Karpas-422 (cell line): ENCODE data around the gene CHN2. TPM values are rescaled to one million over a fixed set of nuclear protein-coding genes. Genes with fewer than 3 reads are reported as not detected.

Experiments used
- DNase-seq: peaks from one replicate; pipeline ENCODE4 v3.0.0-alpha.2; 2015
- H2AFZ ChIP-seq: fragments of 200-600 bp; sonication (generic); 2 replicates; pipeline ENCODE4 v1.6.1; 2014; ENCODE audit warnings: antibody characterized with exemption, low read length, mixed read lengths
- H3K27ac ChIP-seq: fragments of 200-600 bp; sonication (generic); 2 replicates; pipeline ENCODE4 v1.5.1; 2014; ENCODE audit warnings: mild to moderate bottlenecking, low read length, moderate library complexity
- H3K27me3 ChIP-seq: fragments of 200-600 bp; sonication (generic); 2 replicates; pipeline ENCODE4 v1.6.1; 2014; ENCODE audit warnings: low read length, mixed read lengths
- H3K36me3 ChIP-seq: fragments of 200-600 bp; sonication (generic); 2 replicates; pipeline ENCODE4 v1.6.1; 2014; ENCODE audit warnings: low read length, mixed read lengths; ENCODE audit not compliant: insufficient read depth
- H3K4me1 ChIP-seq: fragments of 200-600 bp; sonication (generic); 2 replicates; pipeline ENCODE4 v1.6.1; 2014; ENCODE audit warnings: mild to moderate bottlenecking, low read length, mixed read lengths
- H3K4me2 ChIP-seq: fragments of 200-600 bp; sonication (generic); 2 replicates; pipeline ENCODE4 v1.6.1; 2014; ENCODE audit warnings: low read length, low read depth, mild to moderate bottlenecking; ENCODE audit not compliant: poor library complexity, severe bottlenecking
- H3K4me3 ChIP-seq: fragments of 200-600 bp; sonication (generic); 2 replicates; pipeline ENCODE4 v1.5.1; 2014; ENCODE audit warnings: mild to moderate bottlenecking, antibody characterized with exemption, low read length, mixed read lengths
- H3K79me2 ChIP-seq: fragments of 200-600 bp; sonication (generic); 2 replicates; pipeline ENCODE4 v1.6.1; 2014; ENCODE audit warnings: mild to moderate bottlenecking, low read length, mixed read lengths
- H3K9ac ChIP-seq: fragments of 200-600 bp; sonication (generic); 2 replicates; pipeline ENCODE4 v1.6.0; 2014; ENCODE audit warnings: low read length
- H3K9me2 ChIP-seq: fragments of 200-600 bp; sonication (generic), shearing (Covaris generic); replicated peaks from 2 replicates; pipeline ENCODE4 v1.6.0; 2014; ENCODE audit warnings: mild to moderate bottlenecking, low read length, moderate library complexity; ENCODE audit not compliant: insufficient read depth
- H3K9me3 ChIP-seq: fragments of 300-700, 200-600 bp; sonication (generic); 2 replicates; pipeline ENCODE4 v1.6.1; 2014; ENCODE audit warnings: low read length, mixed read lengths
- H4K20me1 ChIP-seq: fragments of 200-600 bp; sonication (generic); 2 replicates; pipeline ENCODE4 v1.6.1; 2014; ENCODE audit warnings: mild to moderate bottlenecking, antibody characterized with exemption, low read length, low read depth; ENCODE audit not compliant: insufficient read depth
- total RNA-seq: library from RNA; depleted of rRNA; stranded (reverse); fragments of >200 nt; shearing (Covaris generic); gene quantifications from 2 replicates; pipeline ENCODE4 v1.2.3, GENCODE V29; 2014; ENCODE audit warnings: low replicate concordance

The CHN2 gene
- total RNA-seq, 1 experiment from 2014 or later, result 9.1 TPM

- H3K4me3 ChIP-seq, result no peak overlapping the region
- no peak for DNase-seq
- peaks cover 98% of the 10 kb centered on the region for H3K4me1 ChIP-seq
- no peaks in the 10 kb centered on the region for H3K9me3 ChIP-seq
- H3K27me3 ChIP-seq, result no peaks in the 10 kb centered on the region
- no peaks in the 10 kb centered on the region for H3K79me2 ChIP-seq
- H3K9ac ChIP-seq, result 0 out of 2 replicates have a peak overlapping the region, but pooled peaks have one; percentile 8
- H2AFZ ChIP-seq, result no peak overlapping the region
- peak overlapping the region; percentile 98 for H3K27ac ChIP-seq
- no peaks in the 10 kb centered on the region for H3K9me2 ChIP-seq
- peak overlapping the region; percentile 5 for H3K4me2 ChIP-seq
- no peaks in the 10 kb centered on the region for H4K20me1 ChIP-seq
- H3K36me3 ChIP-seq, result no peaks in the 10 kb centered on the region
Observed at GRCh38 chr7:29300026-29300480, 105.5 kb downstream of the CHN2 start.

DNA sequence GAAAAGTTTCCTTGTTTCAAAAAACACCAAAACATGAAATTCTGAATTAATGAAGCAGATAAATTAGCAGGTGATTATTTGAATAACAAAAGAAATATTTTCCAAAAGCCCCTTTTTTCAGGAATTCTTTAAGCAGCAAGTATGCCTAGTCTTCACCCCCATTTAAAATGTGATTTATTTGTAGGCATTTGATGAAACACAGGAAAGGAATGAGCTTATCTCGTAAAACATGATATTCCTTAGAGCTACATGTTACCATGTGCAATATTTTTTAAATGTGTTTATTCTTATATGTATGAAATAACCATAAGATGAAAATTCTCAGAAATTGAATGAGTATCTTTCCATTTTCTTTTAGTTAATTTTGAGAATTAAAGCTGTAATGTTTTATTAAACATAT lies 106.1 kb downstream of the CHN2 start:
- Histone ChIP-seq H3K79me2 (no peaks in the 10 kb centered on the region), H3K4me1 (peaks cover 98% of the 10 kb centered on the region), H3K9me3 (no peaks in the 10 kb centered on the region), H3K4me2 (no peak overlapping the region), H3K27ac (peak overlapping the region; percentile 98), H2AFZ (no peak overlapping the region), H3K9ac (no peak overlapping the region), H3K9me2 (no peaks in the 10 kb centered on the region), H3K36me3 (no peaks in the 10 kb centered on the region), H3K27me3 (no peaks in the 10 kb centered on the region), H3K4me3 (no peak overlapping the region), H4K20me1 (no peaks in the 10 kb centered on the region)
- DNase-seq, result no peak

GRCh38 chr7:29302666-29303395 lies 108.3 kb downstream of the CHN2 start:
- Histone ChIP-seq H2AFZ (no peak overlapping the region), H3K79me2 (no peaks in the 10 kb centered on the region), H3K9me3 (no peaks in the 10 kb centered on the region), H3K27ac (peak overlapping the region; percentile 98), H3K9ac (no peak overlapping the region), H3K4me3 (no peak overlapping the region), H4K20me1 (no peaks in the 10 kb centered on the region), H3K36me3 (no peaks in the 10 kb centered on the region), H3K9me2 (no peaks in the 10 kb centered on the region), H3K4me1 (peaks cover 98% of the 10 kb centered on the region), H3K27me3 (no peaks in the 10 kb centered on the region), H3K4me2 (no peak overlapping the region)
- no peak for DNase-seq

- Histone ChIP-seq H3K79me2 (no peaks in the 10 kb centered on the region), H3K9me2 (no peaks in the 10 kb centered on the region), H3K36me3 (no peaks in the 10 kb centered on the region), H4K20me1 (no peaks in the 10 kb centered on the region), H3K4me2 (peak overlapping the region; percentile 44), H3K27me3 (no peaks in the 10 kb centered on the region), H3K9me3 (no peaks in the 10 kb centered on the region; the same call in 1 of the 2 replicates), H2AFZ (no peak overlapping the region), H3K4me1 (peaks cover 80% of the 10 kb centered on the region), H3K9ac (peak overlapping the region; percentile 39), H3K4me3 (no peak overlapping the region), H3K27ac (peak overlapping the region; percentile 98)
- no peak for DNase-seq
Observed at GRCh38 chr7:29304756-29305155, 110.2 kb downstream of the CHN2 start.

- no peaks in the 10 kb centered on the region for H3K9me2 ChIP-seq
Observed at GRCh38 chr7:29306319-29306991, 111.9 kb downstream of the CHN2 start.

GRCh38 chr7:29308424-29308823 lies 113.8 kb downstream of the CHN2 start:
- peaks cover 4% of the 10 kb centered on the region; the same call in 1 of the 2 replicates for H3K9me3 ChIP-seq
- no peak overlapping the region for H3K4me2 ChIP-seq
- H3K4me1 ChIP-seq, result peaks cover 73% of the 10 kb centered on the region
- no peak for DNase-seq
- H3K79me2 ChIP-seq, result no peaks in the 10 kb centered on the region
- H3K9ac ChIP-seq, result no peak overlapping the region
- no peak overlapping the region for H2AFZ ChIP-seq
- peak overlapping the region; percentile 98; the same call in 1 of the 2 replicates for H3K27ac ChIP-seq
- H3K27me3 ChIP-seq, result no peaks in the 10 kb centered on the region
- no peaks in the 10 kb centered on the region for H3K9me2 ChIP-seq
- H3K36me3 ChIP-seq, result no peaks in the 10 kb centered on the region
- H4K20me1 ChIP-seq, result no peaks in the 10 kb centered on the region
- H3K4me3 ChIP-seq, result no peak overlapping the region

More at GRCh38 chr7:29306319-29306991, 111.9 kb downstream of the CHN2 start:
- no peaks in the 10 kb centered on the region for H3K27me3 ChIP-seq
- H3K9ac ChIP-seq, result peak overlapping the region; percentile 8; the same call in 1 of the 2 replicates
- peak overlapping the region; percentile 44 for H3K4me2 ChIP-seq
- peaks cover 4% of the 10 kb centered on the region; the same call in 1 of the 2 replicates for H3K9me3 ChIP-seq
- DNase-seq, result no peak
- H3K36me3 ChIP-seq, result no peaks in the 10 kb centered on the region
- H4K20me1 ChIP-seq, result no peaks in the 10 kb centered on the region
- no peaks in the 10 kb centered on the region for H3K79me2 ChIP-seq
- peak overlapping the region; percentile 98 for H3K27ac ChIP-seq
- H3K4me3 ChIP-seq, result no peak overlapping the region
- H3K4me1 ChIP-seq, result peaks cover 71% of the 10 kb centered on the region
- H2AFZ ChIP-seq, result no peak overlapping the region

DNA sequence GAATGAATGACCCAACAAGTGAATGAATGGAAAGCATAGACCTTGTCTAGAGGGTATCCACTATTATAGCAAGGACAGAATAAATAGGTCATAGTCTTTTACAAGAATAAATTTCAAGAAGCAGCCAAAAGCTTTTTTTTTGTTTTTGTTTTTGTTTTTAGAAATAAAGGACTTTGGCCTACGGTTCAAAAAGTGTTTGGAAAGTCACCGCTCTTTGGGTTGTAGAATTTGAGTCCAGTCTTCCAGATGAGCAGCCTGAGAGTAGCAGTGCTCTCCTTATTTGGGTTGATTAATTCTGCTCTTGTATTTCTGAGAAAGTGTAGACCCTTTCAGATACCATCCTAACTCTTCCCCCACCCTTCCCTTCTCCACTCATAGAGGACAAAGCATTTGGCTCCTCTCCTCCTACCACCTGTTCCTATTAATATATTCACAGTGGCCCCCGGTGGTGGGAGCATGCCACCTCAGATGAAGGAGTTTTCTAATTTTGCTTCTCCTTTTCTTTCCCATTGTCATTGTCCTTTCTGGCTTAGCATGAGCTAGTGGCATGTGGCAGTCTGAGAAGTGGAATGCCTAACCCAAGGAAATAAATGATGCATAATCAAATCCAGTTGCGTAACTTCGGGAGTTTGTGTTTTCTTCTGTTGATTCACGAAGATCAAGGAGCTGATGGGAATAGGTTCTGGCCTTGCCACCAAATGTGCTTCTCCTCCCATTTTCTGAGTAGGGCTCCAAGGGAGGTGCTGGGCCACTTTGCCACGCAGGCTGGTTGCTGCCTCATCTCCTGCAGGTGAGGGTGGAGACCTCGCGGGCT lies 114.7 kb downstream of the CHN2 start:
- Histone ChIP-seq H3K4me2 (no peak overlapping the region), H3K9ac (no peak overlapping the region), H4K20me1 (no peaks in the 10 kb centered on the region), H3K36me3 (no peaks in the 10 kb centered on the region), H3K27ac (peak overlapping the region; percentile 98; the same call in 1 of the 2 replicates), H3K9me2 (no peaks in the 10 kb centered on the region), H3K27me3 (no peaks in the 10 kb centered on the region), H3K4me3 (no peak overlapping the region), H3K79me2 (no peaks in the 10 kb centered on the region), H3K4me1 (peaks cover 73% of the 10 kb centered on the region), H2AFZ (no peak overlapping the region), H3K9me3 (peaks cover 4% of the 10 kb centered on the region; the same call in 1 of the 2 replicates)
- no peak for DNase-seq
